Measurements from ENCODE around the gene TIMM10B. TPM values are rescaled to one million over a fixed set of nuclear protein-coding genes. Genes with fewer than 3 reads are reported as not detected.

Gene TIMM10B
- total and polyA plus RNA-seq, 4 donors = 16.1 to 31.9 (median 16.7) TPM

GRCh38 chr11:6485661-6486060 lies 4.4 kb downstream of the TIMM10B start:
- 84% methylated on average over 3 of the region's 3 CpGs for WGBS
- Histone ChIP-seq H3K27me3 (ENCODE audit: control insufficient read depth in 4 of 4, insufficient read depth in 4 of 4, low read length in 3 of 4) (no peaks in the 10 kb centered on the region), H3K9ac (ENCODE audit: low read depth in 1 of 2, low read length in 2 of 2) (no peak overlapping the region), H3K4me1 (ENCODE audit: control insufficient read depth in 4 of 4, insufficient read depth in 4 of 4, low read length in 3 of 4) (peaks cover 15 to 27% (median 21%) of the 10 kb centered on the region in 4 donors), H3K36me3 (ENCODE audit: control insufficient read depth in 4 of 4, insufficient read depth in 3 of 4, low read depth in 1 of 4, low read length in 3 of 4) (peaks cover 2 to 27% (median 16%) of the 10 kb centered on the region in 4 donors), H3K9me3 (ENCODE audit: control insufficient read depth in 4 of 4, low read length in 3 of 4) (no peaks in the 10 kb centered on the region), H3K27ac (ENCODE audit: low read depth in 1 of 2, low read length in 2 of 2) (no peak overlapping the region), H3K4me3 (ENCODE audit: low read depth in 1 of 3, low read length in 3 of 3) (no peak overlapping the region)
- DNase-seq (ENCODE audit: low spot score) = no peak
- TF ChIP-seq FOXA2 (IDR thresholded peaks at IDR 0.05) (no peak), NR2F2 (IDR thresholded peaks at IDR 0.05) (no peak), MAX (IDR thresholded peaks at IDR 0.05) (no peak), EGR1 (IDR thresholded peaks at IDR 0.05; ENCODE audit: low read depth in 2 of 2) (no peak), HNF4G (IDR thresholded peaks at IDR 0.05) (no peak), SP1 (IDR thresholded peaks at IDR 0.05) (no peak), RAD21 (IDR thresholded peaks at IDR 0.05) (no peak)

- TF ChIP-seq HNF4G (IDR thresholded peaks at IDR 0.05) = no peak
- no peak for TF ChIP-seq JUND (IDR thresholded peaks at IDR 0.05)
- Histone ChIP-seq H3K27ac (ENCODE audit: low read depth in 1 of 2, low read length in 2 of 2) (no peak overlapping the region), H3K9me3 (ENCODE audit: control insufficient read depth in 4 of 4, low read length in 3 of 4) (no peaks in the 10 kb centered on the region), H3K27me3 (ENCODE audit: control insufficient read depth in 4 of 4, insufficient read depth in 4 of 4, low read length in 3 of 4) (no peaks in the 10 kb centered on the region), H3K9ac (ENCODE audit: low read depth in 1 of 2, low read length in 2 of 2) (no peak overlapping the region), H3K4me3 (ENCODE audit: low read depth in 1 of 3, low read length in 3 of 3) (no peak overlapping the region), H3K36me3 (ENCODE audit: control insufficient read depth in 4 of 4, insufficient read depth in 3 of 4, low read depth in 1 of 4, low read length in 3 of 4) (peaks cover 2 to 27% (median 16%) of the 10 kb centered on the region in 4 donors), H3K4me1 (ENCODE audit: control insufficient read depth in 4 of 4, insufficient read depth in 4 of 4, low read length in 3 of 4) (peaks cover 15 to 24% (median 20%) of the 10 kb centered on the region in 4 donors)
- DNase-seq (ENCODE audit: low spot score) = no peak
- WGBS = 87% methylated on average over 3 of the region's 3 CpGs
Observed at GRCh38 chr11:6486256-6486655, 5.0 kb downstream of the TIMM10B start.

- WGBS = 79% methylated on average over 1 of the region's 1 CpG
- DNase-seq (ENCODE audit: low spot score) = no peak
- Histone ChIP-seq H3K27me3 (ENCODE audit: control insufficient read depth in 4 of 4, insufficient read depth in 4 of 4, low read length in 3 of 4) (no peaks in the 10 kb centered on the region), H3K36me3 (ENCODE audit: control insufficient read depth in 4 of 4, insufficient read depth in 3 of 4, low read depth in 1 of 4, low read length in 3 of 4) (peaks cover 2 to 28% (median 19%) of the 10 kb centered on the region in 4 donors), H3K9ac (ENCODE audit: low read depth in 1 of 2, low read length in 2 of 2) (no peak overlapping the region), H3K4me3 (ENCODE audit: low read depth in 1 of 3, low read length in 3 of 3) (no peak overlapping the region), H3K27ac (ENCODE audit: low read depth in 1 of 2, low read length in 2 of 2) (no peak overlapping the region), H3K4me1 (ENCODE audit: control insufficient read depth in 4 of 4, insufficient read depth in 4 of 4, low read length in 3 of 4) (peaks cover 15 to 20% (median 18%) of the 10 kb centered on the region in 4 donors), H3K9me3 (ENCODE audit: control insufficient read depth in 4 of 4, low read length in 3 of 4) (no peaks in the 10 kb centered on the region)
- TF ChIP-seq FOXA2 (IDR thresholded peaks at IDR 0.05) (no peak), TAF1 (conservative IDR thresholded peaks at IDR 0.05) (no peak), RXRA (IDR thresholded peaks at IDR 0.05) (no peak), ZBTB33 (IDR thresholded peaks at IDR 0.05) (no peak), GABPA (IDR thresholded peaks at IDR 0.05 in 1 of 2, conservative IDR thresholded peaks at IDR 0.05 in 1 of 2) (no peak), SP1 (IDR thresholded peaks at IDR 0.05) (no peak), CTCF (IDR thresholded peaks at IDR 0.05; ENCODE audit: low read depth, low read length, missing input control) (no peak)
Observed at GRCh38 chr11:6486938-6487337, 5.6 kb downstream of the TIMM10B start.

Data from liver (tissue), 9 donors.